Ureter (tissue), 1 donor: ENCODE measurements around the gene RAB3IP. TPM values are rescaled to one million over a fixed set of nuclear protein-coding genes. Genes with fewer than 3 reads are reported as not detected.
A peak's percentile ranks its signal among the peaks of the same experiment; 100 is the strongest.

ENCODE experiments used
- DNase-seq: peaks from one replicate; pipeline ENCODE4 v3.0.0-alpha.2; 2020; ENCODE audit warnings: low spot score
- total RNA-seq: library from RNA; stranded (reverse); gene quantifications from one replicate; pipeline ENCODE4 v1.2.4, GENCODE V29; 2023
- donor health status: DM: yes; HTN: yes; CAD: no.

The RAB3IP gene, protein sequence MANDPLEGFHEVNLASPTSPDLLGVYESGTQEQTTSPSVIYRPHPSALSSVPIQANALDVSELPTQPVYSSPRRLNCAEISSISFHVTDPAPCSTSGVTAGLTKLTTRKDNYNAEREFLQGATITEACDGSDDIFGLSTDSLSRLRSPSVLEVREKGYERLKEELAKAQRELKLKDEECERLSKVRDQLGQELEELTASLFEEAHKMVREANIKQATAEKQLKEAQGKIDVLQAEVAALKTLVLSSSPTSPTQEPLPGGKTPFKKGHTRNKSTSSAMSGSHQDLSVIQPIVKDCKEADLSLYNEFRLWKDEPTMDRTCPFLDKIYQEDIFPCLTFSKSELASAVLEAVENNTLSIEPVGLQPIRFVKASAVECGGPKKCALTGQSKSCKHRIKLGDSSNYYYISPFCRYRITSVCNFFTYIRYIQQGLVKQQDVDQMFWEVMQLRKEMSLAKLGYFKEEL
- total RNA-seq, result 19.4 TPM

DNA sequence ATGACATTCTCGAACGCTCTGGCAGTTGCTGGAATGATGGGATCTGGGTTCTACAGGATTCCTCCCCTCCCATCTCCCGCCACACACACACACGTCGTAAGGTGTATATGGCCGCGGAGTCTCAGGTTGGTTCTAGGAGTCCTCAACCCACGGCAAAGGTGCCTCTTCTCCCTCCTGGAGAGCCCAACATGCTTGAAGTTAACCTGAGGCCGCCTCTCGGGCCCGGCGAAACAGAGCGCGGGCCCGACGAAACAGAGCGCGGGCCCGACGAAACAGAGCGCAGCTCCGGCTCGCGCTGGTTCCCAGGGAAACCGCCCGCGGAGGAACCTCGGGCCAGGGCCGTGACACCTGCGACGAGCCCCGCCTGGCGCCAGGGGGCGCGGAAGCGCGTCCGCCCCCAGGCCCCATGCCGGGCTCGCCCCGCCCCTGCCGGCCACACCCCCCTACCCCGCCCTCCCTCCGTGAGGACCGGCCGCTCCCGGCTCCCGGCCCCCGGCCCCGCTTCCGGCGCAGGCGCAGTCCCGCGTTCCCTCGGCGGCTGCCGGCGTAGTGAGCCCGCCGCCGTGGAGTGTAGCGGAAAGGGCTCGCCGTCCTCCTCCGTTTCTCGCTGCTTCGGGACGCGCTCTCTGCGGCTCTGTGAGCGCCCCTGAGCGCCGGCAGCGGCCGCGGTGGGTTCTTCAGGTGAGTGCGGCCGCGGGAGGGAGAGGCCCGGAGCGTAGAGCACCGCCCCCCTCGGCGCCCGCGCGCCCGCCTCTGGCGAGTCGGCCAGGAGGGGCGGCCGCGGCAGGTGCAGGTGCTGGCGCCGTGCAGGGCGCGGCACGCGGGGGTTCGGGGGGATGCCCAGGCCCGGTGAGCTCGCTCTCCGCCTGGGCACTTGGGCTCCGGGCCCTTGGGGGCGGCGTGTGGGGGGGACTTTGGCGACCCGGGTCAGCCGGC is at the start of gene RAB3IP:
Gene RAB3IP (plus strand): TSS at position 510 of the 936 bp plus-strand sequence. CDS start 16,549 bp downstream, outside the sequence.
- peak; percentile 90 for DNase-seq

GRCh38 chr12:69689638-69690037 is 49.0 kb upstream of the RAB3IP start:
- no peak for DNase-seq

DNA sequence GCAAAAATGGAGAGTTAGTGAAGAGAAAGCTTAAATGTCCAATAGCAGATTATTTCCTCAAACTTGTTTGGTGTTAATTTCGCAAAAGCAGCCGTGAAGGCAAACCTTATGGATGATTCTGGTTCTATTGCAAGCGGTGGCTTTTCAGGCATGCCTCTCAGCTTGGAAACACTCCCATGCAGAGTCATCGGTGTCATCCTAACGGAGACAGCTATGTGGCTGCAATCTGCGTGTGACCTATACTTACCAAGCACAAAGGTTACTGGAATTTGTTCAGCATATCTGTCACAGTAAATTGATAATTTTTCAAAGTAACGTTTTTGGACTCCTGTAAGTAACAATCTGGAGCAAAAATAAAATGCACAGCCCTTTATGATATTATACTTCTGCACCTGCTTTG is 44.5 kb upstream of the RAB3IP start:
- no peak for DNase-seq

- no peak for DNase-seq
These were observed 40.6 kb upstream of the RAB3IP start for GRCh38 chr12:69698054-69698453.

GRCh38 chr12:69698769-69699540 is 39.7 kb upstream of the RAB3IP start, which contains the start of gene BEST3:
BEST3 (minus strand) TSS chr12:69699303; CDS start chr12:69697798, 1,505 bp downstream.
- DNase-seq, result no peak

- no peak for DNase-seq
These were observed 36.8 kb upstream of the RAB3IP start for GRCh38 chr12:69701826-69702225.

DNA sequence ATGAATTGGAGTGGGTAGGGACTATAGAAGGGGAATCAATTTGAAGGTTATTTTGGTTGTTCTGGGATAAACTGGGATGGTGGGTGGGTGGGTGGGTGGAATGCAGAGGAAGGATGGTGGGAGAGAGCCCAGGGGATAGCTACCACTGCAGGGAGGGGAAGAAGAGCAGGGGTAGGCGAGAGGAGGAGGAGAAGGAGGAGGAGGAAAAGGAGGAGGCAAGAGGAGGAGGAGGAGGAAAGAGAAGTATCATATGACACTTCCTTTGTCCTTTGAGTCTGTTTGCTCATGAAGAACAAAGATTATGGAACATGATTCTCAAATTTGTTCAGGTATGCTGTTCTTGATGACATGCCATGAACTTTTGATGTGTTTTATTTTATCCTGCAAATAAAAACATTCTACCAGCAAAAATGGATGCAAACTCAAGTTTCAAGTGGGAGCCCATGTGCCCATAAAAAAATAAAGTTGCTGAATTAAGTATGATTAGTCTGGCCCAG is 35.5 kb upstream of the RAB3IP start:
- DNase-seq, result no peak

DNA sequence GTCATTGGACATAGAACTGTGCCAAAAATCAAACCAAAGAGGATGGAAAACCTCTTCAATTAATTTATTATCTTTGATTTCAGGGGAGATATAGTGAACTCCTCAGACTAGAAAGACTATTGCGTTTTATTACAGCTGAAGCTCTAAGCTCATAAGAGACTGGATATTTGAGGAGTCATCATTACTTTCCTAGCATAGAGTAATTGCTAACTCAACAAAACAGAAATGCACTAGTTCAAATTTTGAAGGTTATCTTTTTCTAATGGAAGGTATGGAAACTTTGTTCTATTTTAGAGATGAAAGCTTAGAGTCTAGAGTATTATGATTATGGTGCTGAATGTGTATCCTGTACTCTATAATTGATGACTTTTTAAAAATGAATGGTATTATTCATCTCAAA is 34.3 kb upstream of the RAB3IP start:
- no peak for DNase-seq

- no peak for DNase-seq
These were observed 30.0 kb upstream of the RAB3IP start for GRCh38 chr12:69708649-69709048.

- DNase-seq, result no peak
These were observed 25.8 kb upstream of the RAB3IP start for GRCh38 chr12:69712826-69713225.

GRCh38 chr12:69714542-69714941 is 24.1 kb upstream of the RAB3IP start:
- no peak for DNase-seq

DNA sequence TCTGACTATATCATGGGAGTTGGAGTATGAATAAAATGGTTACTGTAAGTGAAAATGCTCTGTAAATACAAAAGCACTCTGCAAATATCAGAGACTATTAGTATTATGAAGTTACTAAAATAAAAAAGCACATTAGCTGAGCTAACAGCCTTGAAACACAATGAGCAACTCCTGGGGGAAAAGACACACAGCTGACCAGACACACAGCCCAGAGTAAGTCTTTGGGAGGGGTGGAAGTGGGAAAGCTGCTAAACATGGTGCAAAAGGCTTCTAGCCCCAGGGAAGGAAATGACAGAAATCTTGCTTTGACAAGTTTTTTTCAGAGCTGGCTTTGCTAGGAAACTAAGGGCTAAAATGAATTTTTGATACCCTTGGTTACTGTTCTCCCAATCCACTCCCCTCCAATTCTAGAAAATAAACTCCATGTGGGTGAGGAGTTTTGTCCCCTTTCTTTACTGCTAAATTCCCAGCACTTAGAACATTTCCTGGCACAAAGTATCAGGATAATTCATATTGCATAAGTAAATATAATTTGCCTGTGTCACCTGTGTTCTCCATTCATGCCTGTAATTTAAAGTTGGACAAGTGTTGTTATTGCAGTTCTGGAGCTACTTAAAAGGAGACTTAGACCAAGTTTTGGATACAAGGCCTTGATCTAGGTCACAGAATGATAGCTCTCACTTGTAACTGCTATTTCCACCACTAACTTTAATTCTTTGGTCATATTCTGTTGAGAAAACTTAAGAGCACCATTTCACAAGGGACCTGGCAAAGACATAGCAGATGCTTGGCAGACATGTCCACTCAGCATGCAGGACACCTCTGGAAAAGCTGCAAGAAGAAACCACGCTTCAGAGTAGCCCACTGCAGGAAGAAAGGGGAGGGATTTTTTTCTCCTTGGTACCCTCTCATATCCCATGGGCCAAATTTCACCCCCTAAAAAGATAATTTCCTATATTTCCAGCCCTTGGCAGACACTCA is 19.0 kb upstream of the RAB3IP start:
- DNase-seq, result no peak

DNA sequence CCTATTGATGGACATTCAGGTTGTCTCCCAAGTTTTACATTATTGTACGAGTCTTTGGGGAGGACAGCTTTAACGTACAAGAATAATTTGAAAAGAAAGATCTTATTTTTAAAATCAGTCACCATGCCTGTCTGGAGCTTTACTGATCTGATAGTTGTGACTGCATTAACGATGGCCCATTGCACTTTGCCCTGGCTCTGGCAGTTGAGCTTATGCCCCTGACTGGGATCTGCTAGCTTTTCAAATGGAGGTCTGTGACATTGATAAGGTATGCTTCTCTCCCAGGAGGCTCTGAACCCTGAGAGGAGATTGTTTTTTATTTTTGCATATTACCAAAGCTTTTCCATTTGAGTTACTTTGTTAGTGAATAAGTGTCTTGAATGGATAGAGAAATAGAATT is 17.9 kb upstream of the RAB3IP start:
- no peak for DNase-seq

GRCh38 chr12:69726922-69727321 is 11.7 kb upstream of the RAB3IP start:
- DNase-seq, result no peak

GRCh38 chr12:69732088-69732487 is 6.6 kb upstream of the RAB3IP start:
- DNase-seq, result no peak

GRCh38 chr12:69733638-69734037 is 5.0 kb upstream of the RAB3IP start:
- DNase-seq, result no peak

GRCh38 chr12:69739287-69740191 is 879 bp downstream of the RAB3IP start:
- peak; percentile 48 for DNase-seq

DNA sequence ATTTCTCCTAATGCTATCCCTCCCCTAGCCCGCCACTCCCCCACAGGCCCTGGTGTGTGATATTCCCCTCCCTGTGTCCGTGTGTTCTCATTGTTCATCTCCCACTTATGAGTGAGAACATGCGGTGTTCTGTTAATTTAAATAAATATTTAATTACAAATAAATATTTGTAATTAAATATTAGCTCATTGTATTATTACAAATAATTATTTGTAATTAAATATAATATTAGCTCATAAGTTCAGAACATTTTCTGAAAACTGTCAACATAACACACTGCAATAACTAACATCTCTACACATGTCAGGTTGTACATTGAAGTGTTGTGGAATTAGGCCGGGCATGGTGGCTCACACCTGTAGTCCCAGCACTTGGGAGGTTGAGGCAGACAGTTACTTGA is 5.4 kb downstream of the RAB3IP start:
- no peak for DNase-seq

DNA sequence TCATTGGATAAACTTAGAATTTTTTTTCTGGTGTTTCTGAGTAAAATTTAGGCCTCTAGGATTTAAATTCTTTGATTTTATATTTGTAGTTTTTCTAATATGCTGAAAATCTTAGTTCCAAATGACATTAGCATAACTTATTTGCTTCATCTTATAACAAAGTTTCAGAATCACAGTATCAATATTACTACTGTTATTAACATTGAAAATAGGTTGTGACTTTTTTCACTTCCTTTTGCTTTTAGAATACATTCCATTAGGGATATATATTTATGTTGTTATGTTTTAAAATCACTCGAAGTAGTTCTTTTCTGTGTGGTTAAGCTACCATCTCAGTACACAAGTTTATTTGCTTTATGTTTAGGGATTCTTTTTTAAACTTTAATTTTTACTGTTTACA is 12.8 kb downstream of the RAB3IP start:
- no peak for DNase-seq
